Measurements from ENCODE around the gene TMEM208.

Gene TMEM208

DNA sequence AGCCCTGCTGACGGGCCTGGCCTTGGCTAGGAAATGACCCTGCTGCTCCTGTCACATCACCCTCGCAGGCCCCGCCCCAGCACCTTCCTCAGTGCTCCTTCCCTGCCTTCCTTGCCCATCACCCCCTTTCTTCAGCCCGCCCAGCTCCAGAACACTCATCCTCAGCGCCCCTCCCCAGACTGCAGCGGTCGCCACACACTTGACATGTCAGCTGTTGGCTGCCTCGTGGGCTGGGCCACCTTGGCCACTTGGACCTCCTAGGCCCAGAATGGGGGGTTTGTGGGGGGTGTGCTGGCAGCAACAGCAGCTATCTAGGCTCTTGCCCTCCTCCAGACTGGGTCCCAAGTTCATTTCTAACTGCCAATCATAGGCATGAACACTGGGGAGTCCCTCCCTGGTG lies 17.4 kb upstream of the TMEM208 start:
- DNase-seq (ENCODE audit: low read depth) = no peak

DNA sequence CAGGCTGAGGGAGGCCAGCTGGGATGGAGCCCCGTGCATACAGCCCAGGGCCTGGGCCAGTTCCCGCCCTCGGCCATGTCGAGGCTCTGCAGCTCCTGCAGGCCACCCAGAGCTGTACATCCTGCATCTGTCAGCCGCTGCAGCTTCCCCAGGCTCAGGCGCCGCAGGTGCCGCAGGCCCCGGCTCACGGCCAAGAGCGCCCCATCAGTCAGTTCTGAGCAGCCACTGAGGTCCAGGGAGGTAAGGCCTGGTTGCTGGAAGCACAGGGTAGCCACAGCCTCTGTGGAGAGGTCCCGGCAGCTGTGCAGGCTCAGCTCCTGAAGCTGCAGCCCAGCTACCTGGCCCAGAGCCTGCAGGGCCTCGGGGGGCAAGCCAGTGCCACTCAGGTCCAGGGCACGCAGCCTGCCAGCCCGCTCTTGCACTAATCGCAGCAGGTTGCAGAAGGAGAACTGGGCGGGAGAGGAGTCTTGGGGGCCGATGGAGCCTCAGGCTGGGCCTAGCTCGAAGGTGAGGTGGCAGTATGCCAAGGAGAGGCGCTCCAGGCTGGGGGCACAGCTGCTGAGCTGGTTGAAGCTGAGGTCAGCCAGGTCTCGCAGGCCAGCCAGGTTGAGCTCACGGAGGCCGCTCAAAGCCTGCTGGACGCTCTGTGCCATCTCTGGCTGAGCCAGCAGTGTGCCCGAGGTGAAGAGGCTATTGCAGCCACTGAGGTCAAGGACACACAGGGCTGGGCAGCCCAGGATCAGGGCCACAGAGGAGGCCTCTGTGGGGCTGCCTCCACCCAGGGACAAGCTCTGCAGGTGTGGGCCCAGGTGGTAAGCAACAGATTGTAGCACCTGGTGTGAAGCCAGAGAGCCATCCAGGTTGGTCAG lies 16.6 kb upstream of the TMEM208 start:
- no peak for DNase-seq (ENCODE audit: low read depth)

- DNase-seq (ENCODE audit: low read depth) = no peak
These were observed 15.3 kb upstream of the TMEM208 start for GRCh38 chr16:67211674-67212073.

DNA sequence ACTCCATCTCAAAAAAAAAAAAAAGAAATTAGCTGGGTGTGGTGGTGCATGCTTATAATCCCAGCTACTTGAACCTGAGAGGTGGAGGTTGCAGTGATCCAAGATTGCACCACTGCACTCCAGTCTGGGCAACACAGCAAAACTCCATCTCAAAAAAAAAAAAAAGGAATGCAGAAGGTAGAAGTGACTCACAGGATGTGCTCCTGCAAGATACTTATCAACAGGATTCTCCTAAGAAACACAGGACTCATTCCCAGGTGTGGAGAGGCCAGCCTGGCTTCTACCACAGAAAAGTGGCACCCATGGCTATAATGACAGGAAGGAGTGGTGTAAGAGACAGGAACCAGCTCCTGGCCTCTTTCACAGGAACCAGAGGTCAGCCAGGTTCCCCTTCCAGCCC lies 14.2 kb upstream of the TMEM208 start:
- DNase-seq (ENCODE audit: low read depth) = no peak

DNA sequence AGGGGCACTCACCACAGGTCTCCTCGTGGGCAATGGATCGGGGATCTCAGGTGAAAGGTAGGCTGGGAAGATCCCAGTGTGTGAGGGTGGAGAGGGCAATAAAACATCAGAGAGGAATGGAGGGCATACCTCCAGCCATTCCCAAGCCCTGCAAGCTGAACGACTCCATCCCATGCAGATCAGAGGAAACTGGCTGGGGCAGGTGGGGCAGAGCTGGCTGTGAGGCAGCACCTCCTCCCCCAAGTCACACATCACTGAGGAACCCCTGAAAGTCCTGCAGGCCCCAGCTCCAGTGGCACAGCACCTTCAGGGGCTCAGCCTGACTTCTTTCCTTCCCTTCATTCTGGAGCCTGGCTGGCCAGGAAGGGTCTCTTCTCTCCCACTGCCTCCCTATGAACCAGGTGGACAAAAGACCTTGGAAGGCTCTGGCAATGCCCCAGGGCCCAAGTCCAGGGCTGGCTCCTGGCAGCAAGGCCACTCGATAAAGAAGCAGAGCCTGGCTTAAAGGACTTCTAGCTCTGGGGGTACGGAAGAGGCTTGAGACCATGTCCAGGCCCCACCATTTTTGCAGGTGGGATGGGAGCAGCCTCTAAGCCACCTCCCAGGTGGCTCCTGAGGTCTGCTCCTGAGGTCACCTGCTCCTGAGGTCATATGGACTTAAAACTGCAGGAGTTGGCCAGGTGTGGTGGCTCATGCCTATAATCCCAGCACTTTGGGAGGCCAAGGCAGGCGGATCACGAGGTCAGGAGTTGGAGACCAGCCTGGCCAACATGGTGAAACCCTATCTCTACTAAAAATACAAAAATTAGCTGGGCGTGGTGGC lies 13.5 kb upstream of the TMEM208 start:
- DNase-seq (ENCODE audit: low read depth) = no peak

- DNase-seq (ENCODE audit: low read depth) = no peak
These were observed 11.2 kb upstream of the TMEM208 start for GRCh38 chr16:67215706-67216105.

- DNase-seq (ENCODE audit: low read depth) = no peak
These were observed 10.1 kb upstream of the TMEM208 start for GRCh38 chr16:67216612-67217490.

GRCh38 chr16:67223992-67224391 lies 2.9 kb upstream of the TMEM208 start:
- DNase-seq (ENCODE audit: low read depth) = no peak

- no peak for DNase-seq (ENCODE audit: low read depth)
These were observed 581 bp upstream of the TMEM208 start for GRCh38 chr16:67226295-67226803.

- DNase-seq (ENCODE audit: low read depth) = no peak
These were observed 614 bp downstream of the TMEM208 start for GRCh38 chr16:67227567-67227921.

- DNase-seq (ENCODE audit: low read depth) = no peak
These were observed 1.3 kb downstream of the TMEM208 start for GRCh38 chr16:67228034-67228785.

DNA sequence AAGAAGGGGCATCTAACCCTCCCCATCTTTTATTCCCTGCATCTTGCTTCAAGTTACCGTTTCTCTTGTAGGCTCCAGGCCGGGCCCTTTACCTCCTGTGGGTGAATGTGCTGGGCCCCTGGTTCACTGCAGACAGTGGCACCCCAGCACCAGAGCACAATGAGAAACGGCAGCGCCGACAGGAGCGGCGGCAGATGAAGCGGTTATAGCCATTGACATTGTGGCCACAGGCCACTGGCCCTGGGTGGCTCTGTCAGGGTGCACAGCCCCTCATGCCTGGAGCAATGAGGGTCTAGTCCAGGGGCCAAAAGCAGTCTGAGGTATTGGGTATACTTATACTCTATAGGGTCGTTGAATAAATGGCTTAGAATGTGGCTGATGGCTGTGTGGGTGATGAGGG lies 2.0 kb downstream of the TMEM208 start:
- DNase-seq (ENCODE audit: low read depth) = no peak

DNA sequence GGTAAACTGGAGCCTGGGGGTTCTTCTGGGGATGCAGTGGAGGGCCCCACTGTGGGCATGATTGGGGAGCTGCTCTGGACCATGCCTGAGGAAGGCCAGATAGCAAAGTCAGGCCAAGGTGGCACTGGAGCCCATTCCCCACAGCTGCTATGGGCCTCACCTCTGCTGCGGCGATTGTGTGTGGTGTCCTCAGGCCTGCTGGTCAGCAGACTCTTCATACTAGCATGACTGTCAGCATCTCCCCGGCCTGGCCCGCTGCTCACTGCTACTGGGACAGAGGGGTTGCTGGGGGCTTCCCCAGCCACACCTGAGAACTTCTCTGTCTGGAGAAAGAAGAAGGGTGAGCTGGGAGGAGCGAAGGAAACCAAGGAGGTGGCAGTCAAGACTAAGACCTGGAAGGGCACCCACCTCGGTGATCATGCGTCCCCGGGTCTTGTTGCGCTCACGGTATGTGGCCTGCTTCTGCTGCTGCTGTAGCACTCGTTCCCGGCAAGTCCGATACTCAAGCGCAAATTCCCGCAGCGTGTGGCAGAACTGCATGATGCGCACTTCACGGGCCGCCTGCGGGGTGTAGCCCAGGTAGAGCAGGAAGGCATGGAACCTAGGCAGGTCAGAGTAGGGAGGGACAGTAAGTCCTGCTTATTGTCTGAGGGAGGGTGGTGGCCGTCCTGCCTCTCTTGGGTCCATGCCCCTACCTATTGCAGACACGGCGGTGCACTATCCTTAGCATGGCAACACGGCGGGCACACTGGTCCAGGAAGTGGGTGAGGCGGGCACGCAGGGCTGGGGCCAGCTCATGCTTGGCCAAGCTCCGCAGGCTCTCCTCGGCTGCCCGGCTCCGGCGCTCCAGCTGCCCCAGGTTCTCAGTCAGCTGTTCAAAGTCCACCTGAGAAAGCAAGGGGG lies 3.2 kb downstream of the TMEM208 start:
- DNase-seq (ENCODE audit: low read depth) = no peak

- no peak for DNase-seq (ENCODE audit: low read depth)
These were observed 4.1 kb downstream of the TMEM208 start for GRCh38 chr16:67230809-67231660.

- no peak for DNase-seq (ENCODE audit: low read depth)
These were observed 6.7 kb downstream of the TMEM208 start for GRCh38 chr16:67233596-67233995.

- DNase-seq (ENCODE audit: low read depth) = no peak
These were observed 7.3 kb downstream of the TMEM208 start for GRCh38 chr16:67234180-67234597.

DNA sequence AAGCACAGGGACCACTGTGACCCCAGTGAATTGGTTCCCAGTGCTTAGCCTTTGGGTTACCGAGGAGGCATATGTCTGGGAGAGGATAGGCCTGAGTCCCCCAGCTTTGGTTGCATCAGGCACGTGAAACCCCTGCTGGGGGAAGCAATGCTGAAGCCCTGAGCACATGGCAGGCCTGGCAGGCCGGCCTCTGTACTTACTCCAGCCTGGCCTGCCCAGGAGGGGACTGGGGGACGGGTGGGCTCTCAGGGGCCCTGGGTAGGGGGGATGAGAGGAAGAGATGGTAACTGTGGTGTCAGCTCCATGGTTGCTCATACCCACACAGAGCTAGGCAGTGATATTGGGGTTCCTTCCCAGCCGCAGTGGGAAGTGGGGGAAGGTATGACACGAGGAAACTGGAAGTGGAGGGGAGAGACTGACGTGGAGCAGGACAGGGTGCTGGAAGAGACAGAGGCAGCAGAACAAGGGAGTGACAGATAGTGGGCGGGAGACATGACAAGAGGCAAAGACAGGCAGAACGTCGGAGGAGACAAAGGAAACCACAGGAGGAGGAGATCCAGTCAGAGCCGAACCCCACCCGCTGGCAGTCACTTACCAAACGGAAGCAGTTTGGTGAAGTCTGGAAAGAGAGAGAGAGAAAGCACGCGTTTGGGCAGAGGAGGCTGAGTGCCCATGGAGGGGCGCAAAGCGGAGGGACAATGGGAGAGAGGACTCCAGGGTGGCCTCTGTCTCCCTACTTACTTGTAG lies 9.1 kb downstream of the TMEM208 start:
- DNase-seq (ENCODE audit: low read depth) = no peak

DNA sequence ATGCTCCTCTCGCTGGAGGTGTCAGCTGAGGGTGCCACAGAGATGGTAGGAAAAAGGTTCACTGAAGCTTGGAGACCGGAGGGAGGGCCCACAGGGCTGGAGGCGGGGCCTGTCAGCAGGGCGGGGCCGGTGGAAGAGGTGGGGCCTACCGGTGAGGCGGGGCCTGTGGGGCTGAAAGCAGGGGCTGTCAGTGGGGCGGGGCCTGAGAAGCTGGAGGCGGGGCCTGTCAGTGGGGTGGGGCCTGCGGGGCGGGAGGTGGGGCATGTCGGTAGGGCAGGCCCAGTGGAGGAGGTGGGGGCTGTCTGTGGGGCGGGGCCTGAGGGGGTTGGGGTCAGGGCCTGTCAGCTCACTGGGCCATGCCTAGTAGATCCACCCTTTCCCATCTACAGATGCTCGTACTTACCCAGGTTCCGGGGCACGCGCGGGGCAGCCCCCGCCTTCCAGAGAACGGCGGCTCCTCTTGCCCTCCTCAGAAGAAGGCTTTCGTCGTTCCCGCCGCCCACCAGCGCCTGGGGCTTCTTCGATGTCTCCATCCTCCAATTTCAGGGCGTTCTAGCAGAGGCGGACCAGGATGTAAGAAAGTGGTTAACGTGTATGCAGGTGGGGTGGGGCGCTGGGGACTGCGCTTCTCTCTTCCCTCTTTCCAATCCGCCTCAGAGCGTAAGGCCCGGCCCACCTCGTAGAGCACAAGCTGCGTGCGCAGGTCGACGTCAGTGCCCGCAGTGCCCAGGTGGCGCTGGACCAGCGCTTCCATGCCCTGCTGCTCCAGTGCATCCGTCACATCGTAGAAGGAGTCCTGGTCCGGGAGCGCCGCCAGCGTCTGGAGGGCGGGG lies 9.8 kb downstream of the TMEM208 start:
- peak; percentile 31 for DNase-seq (ENCODE audit: low read depth)

Measured in fibroblast of the conjunctiva (primary cell).